Measurements from ENCODE around the gene OTUB2.
A peak's percentile ranks its signal among the peaks of the same experiment; 100 is the strongest.

The OTUB2 gene

DNA sequence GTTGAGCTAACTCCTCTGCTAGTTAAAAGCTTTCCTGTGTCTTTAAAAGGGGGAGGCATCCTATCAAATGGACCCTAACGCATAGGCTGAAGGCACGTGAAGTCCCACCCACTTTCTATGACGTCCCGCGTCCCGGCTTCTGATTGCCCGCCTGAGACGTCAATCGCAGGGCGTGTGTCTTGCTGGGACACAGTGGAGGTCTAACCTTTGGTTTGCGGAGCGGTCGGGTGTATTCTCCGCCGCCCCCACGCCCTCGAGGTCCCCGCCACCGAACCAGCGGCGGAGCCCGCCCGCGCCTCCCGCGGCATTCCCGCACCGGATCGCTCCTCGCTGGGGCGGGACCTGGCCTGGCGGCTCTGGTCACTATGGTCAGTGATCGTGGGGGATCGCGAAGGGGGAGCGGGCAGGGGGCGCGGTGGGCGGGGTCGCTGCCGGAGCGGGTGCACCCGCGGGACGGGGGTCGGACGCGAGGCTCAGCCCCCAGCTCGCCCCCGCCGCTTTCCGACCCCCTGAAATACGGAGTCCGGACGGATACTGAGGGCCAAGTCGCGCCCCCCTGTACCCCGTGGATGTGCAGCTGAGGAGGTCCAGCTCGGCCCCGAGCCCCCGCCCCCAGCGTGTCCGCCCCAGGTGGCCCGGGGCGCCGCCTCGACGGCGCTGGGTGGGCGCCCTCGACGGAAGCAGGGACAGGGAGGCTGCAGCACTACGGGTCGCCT lies at the start of gene OTUB2:
TSS of gene OTUB2 (plus strand) at position 168 of the 716 bp plus-strand sequence. CDS start at position 366, 198 bp downstream.
- peak; percentile 96 for DNase-seq

DNA sequence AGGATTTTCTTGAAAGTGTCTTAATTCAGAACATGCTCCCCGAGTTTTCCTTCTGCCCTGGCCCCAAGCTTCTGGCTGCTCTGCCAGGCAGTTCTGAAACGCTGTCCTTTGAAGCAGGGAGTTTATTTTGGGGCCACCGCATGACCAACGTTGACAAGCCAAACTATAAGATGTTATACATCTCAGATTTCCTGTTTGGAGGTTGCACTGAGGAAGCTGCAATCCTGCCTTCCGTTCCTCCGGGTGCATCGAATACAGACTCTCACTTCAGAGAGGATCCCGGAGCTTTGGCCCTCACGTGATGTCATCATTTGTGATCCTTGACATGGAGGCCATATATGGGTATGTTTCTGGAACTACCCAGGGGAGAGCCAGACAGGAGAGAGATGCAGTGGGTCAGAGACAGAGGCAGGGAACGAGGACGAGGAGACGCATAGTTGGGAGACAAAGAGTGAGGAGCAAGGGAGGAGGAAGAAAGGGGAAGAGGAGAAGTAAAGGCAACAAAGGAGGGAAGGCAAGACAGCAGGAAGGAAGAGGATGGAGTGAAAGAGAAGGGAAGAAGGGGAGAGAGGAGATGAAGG lies 49.6 kb upstream of the OTUB2 start, which contains the start of gene ASB2:
TSS of gene ASB2 (minus strand) at position 94 of the 581 bp plus-strand sequence. CDS start 12,031 bp downstream, outside the sequence.
- no peak for DNase-seq

DNA sequence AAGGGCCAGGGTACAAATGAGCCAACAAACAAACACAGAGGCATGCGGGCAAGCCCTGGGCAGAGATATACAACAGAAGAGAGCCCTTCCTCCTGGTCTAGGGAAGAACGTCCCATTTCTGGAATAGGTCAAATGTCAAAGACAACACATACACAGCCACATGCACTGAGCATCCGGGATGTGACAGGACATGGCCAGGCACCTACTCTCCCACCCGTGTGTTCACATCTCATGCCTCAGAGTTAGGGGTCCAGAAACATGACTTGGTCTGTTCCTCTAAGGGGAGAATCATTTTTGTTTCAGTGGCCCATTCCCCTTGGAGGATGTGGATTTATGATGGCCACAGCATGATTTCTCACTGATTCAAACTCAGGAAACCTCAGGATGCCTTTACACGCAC lies 49.0 kb upstream of the OTUB2 start:
- DNase-seq: no peak

DNA sequence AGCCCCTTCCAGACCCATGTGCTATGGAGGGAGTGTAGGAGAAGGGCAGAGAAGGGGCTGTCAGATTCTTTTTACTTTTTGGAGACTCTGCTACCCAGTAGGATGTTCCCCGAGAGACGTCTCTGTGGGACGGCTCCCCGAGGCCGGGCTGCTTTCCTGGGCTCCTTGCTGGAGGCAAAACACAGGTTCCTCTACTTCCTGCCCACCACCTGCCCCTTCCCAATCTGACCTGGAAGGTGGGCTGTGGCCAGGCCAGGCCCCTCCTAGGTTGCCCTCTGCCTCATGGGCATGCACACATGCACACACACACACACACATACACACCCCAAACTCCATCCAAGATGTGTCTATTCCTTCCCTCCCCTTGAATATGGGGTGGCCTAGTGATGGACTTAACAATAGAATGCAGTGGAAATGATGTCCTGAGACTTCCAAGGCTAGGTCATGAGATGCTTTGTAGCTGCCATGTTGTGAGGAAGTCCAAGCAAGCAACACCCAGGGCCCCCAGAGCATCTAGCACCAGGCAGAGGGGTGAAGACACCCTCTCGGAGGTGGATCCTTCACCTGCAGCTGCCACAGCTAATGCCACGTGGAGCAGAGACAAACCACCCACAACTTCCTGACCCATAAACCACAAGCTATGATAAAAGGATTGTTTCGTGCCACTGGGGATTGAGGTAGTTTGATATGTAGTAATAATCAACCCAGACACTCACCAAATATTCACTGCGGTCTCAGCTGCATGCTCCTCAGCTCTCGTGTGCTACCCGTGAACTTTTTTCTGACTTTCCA lies 48.2 kb upstream of the OTUB2 start:
- DNase-seq: peak; percentile 86

DNA sequence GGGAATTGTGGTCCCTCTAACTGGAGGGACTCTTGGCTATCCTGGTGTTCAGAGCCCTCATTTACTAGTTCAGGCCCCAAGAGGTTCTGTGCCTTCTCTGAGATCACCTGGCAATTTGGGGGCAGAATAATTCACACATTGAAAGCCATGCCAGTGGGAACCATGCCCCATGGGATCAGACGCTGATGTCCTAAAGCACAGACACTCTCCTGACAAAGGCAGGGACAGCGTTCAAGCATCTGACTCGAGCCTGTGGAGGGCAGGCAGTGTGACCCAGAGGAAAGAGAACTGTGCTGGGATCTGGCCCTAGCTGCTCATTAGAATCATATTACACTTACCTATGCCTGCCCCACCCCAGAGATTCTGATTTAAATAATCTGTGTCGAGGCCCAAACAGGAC lies 47.4 kb upstream of the OTUB2 start:
- no peak for DNase-seq

DNA sequence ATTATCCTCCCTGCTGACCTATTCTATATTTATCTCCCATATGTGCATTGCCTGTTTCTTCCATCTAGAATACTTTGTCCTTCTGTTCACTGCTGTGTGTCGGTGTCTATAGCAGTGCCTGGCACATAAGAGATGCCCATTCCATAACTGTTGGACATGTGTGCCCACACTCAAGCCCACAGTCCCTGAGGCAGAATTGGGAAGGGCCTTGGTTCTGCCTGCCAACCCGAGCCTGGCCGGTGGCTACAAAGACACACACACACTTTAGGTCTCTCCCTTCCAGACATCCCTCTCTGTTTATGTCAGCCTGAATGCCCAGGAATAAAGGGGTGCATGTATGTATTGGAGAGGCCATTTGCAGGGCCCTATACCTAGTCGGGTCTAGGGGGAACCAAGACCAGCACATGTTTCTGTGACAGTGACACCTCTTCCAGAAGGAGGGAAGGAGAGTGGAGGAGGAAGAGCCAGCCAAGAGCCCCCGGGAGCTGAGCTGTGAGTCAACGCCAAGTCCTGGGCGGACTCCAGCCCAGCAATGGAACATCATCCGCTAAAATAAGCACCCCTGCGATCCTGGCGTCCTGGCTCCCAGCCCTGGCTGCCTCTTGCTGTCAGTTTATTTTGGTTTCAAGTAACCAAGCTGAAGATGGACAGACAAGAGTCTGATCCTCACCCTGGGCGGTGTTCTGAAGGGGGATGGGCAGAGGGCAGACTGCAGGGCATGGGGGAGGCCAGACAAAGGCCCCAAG lies 45.5 kb upstream of the OTUB2 start:
- no peak for DNase-seq

DNA sequence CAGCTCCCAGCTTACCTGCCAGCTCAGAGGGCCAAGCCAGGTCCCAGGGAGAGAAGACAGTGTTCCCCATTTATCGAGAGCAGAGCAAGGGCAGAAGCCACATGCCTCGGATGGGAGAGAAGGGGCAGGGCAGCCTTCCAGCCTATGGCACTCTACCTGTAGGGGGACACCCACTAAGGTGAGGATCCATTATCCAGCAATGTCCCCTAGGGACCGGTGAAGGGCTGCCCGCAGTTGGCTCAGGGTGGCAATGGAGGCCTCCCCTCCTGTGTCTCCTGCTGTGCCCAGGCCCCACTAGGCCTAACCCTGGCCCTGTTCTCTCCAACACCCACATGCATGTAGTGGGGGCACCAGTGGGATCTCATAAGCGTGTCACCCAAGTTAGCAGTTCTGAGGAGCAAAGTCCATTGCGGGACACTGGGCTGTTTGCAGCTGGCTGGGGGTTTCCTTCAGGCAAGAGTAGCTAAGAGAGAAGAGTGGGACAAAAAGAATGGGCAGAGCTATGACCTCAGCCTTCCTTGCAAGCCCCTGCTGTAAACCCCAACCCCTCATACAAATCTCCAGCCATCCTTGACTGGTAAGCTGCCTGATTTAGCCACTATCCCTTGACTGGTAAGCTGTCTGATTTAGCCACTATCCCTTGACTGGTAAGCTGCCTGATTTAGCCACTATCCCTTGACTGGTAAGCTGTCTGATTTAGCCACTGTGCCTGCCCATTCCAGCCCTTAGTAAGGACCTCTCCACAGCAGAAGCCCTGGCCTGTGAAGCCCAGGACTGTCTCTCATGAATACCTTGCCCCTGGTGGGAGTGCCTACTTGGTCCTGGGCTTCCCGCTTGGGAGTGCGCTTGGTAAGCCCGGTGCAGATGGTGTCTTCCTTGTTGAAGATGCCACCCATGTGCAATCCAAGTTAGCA lies 44.6 kb upstream of the OTUB2 start:
- DNase-seq: no peak

DNA sequence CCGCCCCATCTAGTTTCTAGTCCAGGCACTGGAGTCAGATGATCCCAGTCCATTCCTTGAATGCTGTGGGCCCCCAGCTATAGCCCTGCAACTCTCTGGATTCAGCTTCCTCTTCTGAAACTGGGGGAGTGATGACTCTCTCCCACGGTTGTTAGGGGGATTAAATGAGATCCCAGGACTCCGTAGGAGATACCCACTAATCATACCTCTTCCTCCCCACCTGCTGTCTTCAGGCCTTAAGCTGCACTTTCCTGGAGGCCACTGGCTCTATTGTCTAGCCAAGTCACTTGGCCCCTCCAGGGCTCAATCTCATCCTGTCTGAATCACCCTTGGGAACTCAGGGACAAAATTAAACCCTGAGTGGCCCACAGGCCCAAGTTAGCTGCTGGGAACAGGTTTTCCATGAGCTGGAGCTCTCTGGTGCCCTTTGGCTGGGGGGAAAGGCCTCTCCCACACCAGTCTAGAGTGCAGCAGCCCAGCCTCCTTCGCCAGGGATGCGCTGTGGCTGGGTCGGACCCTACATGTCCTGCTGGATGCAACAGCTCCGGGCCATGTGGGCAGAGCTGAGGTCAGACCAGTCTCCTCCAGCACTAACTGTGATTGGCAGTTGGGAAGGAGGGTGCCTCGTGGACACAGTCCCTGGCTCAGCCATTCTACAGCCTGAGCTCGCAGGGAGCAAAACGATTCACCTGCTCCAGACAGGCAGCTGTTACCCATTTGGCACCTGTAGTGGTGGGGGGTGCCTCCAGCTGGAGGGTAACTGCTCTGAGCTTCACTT lies 43.7 kb upstream of the OTUB2 start:
- DNase-seq: no peak

DNA sequence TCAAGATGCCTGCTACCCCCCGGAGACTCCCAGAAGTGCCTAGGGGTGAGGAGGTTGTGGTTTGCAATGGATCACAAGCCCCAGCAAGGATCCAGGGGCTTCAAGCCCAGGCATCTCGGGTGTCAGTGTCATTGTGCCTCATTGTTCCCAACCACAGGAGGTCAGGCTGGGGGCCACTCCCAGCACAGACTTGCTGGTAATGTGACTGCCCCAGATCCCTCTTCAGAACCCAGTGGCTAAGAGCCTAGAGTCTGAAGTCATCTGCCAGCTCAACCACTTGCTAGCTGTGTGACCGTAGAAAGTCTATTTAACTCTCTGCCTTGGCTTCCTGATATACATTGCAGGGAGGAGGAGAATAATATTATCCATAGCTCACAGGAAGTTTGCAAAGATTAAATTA lies 42.1 kb upstream of the OTUB2 start:
- DNase-seq: no peak

DNA sequence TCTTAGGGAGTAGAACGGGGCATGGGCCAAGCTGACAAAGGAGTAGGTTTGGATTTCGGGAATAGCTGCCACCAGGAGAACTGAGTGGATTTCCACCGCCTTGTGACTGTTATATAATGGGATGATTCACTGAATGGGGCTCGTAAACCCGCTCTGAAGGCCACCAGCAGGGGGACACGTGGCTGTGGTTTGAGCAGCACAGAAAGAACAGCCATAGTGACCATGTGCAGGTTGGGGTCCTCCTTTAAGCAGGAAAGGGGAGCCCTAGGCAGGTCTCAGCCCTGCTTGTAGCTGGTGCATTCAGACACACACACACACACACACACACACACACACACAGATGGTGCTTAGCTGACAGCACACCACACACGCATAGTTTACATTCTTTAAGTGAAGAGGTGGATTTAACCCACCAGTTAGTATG lies 41.1 kb upstream of the OTUB2 start:
- no peak for DNase-seq

DNA sequence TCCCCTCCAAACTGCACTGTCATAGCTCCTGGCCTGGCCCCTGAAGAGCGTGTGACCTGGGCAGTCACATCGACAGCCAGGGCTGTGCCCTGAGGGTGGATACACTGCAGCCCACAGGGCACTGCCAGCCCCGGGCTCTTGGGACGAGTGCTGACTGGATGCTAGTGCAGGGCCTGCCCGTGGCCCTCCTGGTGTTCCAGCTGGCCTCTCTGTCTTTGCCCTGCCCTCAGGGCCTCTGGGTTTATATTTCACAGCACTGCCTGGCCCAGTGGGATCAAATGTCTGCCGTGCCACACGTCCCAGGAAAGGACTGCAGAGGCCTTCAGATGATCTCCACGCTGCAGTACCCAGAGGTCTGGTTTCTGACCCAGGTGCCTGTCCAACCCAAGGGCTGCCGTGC lies 39.2 kb upstream of the OTUB2 start:
- DNase-seq: no peak

DNA sequence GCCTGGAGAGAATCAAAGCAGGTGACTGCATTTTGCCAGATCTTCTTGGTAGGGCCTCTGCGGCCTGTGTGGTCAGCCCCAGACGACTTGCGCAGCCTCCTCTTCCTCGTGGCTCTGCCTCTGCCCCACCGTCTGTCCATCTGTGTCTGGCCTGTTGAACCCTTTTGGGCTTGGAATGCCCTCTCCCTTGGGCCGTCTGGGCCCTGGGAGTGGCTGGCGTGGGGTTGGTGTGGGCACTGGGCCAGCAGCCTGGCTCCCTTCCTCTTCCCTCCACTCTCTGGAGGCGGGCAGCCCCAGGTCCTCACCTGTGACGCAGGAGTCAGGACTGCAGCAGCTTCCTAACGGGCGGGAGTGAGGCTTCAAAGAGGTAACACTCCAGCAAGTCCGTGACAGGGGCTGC lies 38.8 kb upstream of the OTUB2 start:
- DNase-seq: no peak

DNA sequence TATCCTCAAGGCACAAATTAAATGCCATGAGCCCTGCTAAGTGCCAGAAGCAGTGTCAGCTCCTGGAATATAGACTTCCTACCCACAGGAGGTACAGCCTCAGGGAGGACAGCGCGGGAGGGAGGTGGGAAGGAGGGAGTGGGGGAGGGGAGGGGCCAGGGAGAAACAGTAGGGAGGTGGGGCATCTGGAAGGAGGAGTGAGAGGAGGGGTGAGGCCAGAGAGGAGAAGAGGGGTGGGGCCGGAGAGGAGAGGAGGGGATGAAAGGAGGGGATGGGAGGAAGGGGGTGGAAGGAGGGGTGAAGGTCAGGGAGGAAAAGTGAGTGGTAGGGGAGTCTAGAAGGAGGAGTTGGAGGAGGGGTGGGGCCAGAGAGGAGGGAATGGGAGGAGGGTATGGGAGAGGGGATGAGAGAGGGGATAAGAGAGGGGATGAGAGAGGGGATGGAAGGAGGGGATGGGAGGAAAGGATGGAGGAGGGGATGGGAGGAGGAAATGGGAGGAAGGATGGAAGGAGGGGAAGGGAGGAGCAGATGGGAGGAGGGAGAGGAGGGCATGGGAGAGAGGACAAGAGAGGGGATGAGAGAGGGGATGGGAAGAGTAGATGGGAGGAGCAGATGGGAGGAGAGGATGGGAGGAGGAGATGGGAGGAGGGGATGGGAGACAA lies 38.2 kb upstream of the OTUB2 start:
- no peak for DNase-seq

DNA sequence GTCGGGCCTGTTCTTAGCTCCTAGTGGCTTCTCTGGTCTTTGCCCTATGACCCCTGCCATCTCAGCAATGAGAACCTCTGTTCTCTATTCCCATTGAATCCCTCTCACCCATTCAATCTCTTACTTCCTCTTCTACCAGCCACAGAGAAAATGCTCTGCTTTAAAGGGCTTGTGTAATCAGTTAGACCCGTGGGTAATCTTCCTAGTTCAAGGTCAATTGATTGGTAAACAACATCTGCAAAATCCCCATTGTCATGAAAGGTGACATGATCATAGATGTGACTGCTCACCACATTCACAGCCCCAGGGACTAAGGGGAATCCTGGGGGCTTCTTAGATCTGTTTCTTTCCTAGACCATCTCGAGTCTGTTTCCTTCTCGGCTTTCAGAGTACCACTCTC lies 36.2 kb upstream of the OTUB2 start:
- no peak for DNase-seq

DNA sequence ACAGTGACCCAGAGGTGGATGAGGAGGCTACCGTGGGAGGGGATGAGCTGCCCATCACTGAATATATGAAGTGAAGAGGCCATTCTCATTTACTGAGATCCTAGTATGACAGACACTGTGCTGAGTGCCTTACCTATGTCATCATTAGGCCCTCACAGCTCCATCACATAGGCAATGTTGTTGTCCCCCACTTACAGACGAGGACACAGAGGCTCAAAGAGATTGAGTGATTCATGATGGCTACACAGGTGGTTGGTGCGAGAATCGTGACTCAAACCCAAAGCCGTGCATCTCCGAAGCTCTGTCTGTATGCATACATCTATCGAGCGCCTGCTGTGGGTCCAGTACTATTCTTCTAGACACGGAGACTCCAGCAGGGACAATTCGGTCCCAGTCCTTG lies 34.9 kb upstream of the OTUB2 start:
- DNase-seq: no peak

DNA sequence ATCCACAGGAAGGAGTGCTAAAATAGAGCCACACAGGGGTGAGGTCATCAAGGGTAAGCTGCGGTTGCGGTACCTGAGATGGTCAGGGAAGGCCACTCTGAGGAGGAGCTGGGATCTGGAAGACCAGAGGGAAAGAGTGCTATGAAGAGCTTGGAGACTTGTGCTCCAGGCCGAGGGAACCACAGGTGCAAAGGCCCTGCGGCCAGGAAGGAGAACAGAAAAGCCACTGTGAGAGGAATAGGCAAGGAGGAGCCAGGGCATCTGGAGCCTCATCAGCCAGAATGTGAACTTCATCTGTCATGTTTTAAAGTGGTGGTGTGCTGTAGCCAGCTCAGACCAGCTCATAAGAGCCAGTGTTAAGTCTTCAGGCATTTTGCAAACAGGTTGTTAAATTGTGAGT lies 34.5 kb upstream of the OTUB2 start:
- DNase-seq: no peak

DNA sequence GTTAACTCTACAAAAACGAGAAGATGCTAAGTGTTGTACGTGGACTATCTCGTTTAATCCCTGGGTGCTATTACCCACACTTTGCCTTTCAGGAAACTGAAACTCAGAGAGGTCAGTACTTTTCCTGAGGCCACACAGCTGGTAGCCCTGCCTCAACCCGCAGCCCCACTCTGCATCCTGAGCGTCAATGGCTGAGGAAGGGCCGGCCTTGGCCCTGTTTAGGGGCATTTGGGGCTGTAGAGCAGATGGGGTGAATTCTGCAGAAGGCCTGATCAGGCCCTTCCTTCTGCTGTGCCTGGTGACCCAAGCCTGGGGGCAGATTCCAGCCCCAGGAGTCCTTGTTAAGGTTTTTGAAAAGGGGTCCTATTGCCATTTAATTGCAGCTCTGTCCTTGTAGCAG lies 32.8 kb upstream of the OTUB2 start:
- no peak for DNase-seq

DNA sequence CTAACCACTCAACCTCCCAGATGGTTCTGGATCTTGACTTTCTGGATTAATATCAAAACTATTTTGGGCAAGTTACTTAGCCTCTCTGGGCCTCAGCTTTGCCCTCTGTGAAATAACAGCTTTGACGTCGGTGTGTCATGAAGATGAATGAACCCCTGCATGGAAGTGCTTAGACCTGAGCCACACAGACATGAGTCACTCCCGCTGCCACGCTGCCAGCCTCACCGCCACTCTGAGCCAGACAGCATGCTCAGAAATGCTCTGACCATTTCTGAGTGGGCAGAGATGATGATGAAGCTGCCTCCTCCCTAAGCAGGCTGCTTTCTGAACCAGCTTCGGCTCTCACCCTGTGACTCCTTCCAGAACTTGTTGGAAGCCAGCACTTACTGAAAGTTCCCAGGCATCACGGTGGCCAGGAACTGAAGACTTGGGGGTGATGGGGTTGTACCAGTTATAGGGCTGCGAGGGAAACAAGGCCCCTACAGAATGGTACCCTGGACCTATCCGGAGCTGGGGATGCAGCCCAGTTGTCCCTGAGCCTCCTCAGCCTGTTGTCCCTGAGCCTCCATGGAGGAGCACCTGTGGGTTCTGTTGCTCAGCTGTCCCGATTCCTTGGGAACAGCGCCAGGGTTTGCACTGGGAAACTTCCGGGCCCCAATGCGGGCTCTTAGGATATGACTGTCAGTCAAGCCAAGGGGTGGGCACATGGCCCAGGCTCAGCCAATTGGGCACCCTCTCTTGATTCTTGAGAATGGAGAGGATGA lies 31.0 kb upstream of the OTUB2 start:
- DNase-seq: peak; percentile 78

DNA sequence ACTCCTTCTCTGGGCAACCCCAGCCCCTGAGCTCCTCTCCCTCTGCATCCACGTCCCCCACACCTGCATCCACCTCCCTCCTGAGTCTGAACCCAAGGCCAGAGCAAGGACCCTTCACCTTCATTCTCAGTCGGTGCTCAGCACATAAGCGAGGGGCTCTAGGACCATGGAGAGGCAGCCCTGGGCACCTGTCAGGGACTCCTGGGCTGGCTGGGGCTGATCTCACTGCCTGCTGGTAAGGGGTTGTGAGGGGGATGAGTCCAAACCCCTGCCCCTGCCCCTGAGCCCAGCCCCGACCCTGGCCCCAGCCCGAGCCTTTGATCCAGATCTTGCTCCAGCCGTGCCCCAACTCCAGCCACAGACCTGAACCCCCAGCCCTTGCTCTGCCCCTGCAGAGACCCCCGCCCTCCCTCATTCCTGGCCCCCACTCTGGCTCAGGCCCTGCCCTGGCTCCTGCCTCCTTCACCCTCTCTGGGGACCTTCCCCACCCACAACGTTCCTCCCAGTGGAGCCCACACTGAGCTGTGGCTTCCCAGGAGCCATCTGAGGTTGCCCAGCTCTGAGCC lies 29.9 kb upstream of the OTUB2 start:
- DNase-seq: no peak

DNA sequence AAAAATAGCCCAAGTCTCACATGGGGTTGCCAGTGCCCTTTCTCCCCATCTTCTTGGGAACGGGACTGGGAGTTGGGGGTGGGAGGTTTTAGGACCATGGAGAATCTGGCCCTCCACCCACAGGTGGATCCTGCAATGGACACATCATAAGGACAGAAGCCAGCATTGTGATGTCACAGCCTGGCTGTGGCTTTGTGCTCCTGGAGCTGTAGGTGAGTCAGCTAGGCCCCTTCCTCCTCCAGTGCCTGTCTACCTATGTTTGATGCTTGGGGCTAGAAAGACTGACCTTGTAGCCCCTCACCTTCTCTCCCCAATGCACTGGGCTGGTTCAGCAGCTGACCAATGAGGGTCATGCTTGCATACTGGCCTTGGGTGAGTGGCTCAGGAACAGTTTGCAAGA lies 29.1 kb upstream of the OTUB2 start, which contains the start of gene CCDC197:
TSS of gene CCDC197 (plus strand) at position 220 of the 400 bp plus-strand sequence. CDS start 831 bp downstream, outside the sequence.
- no peak for DNase-seq
